WTC11 (cell line): ENCODE results near the gene STK40. TPM values are rescaled to one million over a fixed set of nuclear protein-coding genes. Genes with fewer than 3 reads are reported as not detected.

Source experiments
- ATAC-seq: fragments of 200-7000 bp; cut with Tn5 transposase; 2 replicates; pipeline ENCODE4 v1.10.0; 2021; ENCODE audit warnings: mild to moderate bottlenecking, moderate library complexity
- CTCF ChIA-PET: fragments of 300-600 bp; sonication (Branson Sonifier 250); formaldehyde crosslinking; loops from one replicate; lab custom pipeline; 2021; ENCODE audit warnings: antibody characterized with exemption; lab: Charles Lee
- POLR2A ChIA-PET: fragments of 350-600 bp; sonication (Branson Sonifier 250); formaldehyde crosslinking; loops from one replicate; lab custom pipeline; 2021; ENCODE audit warnings: antibody characterized with exemption; lab: Charles Lee
- DNase-seq: peaks from one replicate; pipeline ENCODE4 v3.0.0; 2021; ENCODE audit warnings: low spot score
- H3K27ac Mint-ChIP-seq: 2 replicates; pipeline ENCODE4 v1.8.0; 2021; ENCODE audit warnings: mixed read lengths
- H3K27me3 Mint-ChIP-seq: 2 replicates; pipeline ENCODE4 v1.8.0; 2021; ENCODE audit warnings: low read depth, mild to moderate bottlenecking, moderate library complexity, mixed read lengths
- H3K36me3 Mint-ChIP-seq: 2 replicates; pipeline ENCODE4 v1.8.0; 2021; ENCODE audit warnings: mixed read lengths
- H3K4me1 Mint-ChIP-seq: 2 replicates; pipeline ENCODE4 v1.8.0; 2022; ENCODE audit warnings: mixed read lengths
- H3K4me3 Mint-ChIP-seq: 2 replicates; pipeline ENCODE4 v1.8.0; 2021; ENCODE audit warnings: mild to moderate bottlenecking, moderate library complexity, mixed read lengths
- H3K9me3 Mint-ChIP-seq: 2 replicates; pipeline ENCODE4 v1.8.0; 2021; ENCODE audit warnings: mixed read lengths
- CREM ChIP-seq: sonication (generic); formaldehyde crosslinking; IDR thresholded peaks from 2 replicates; pipeline ENCODE4 v1.8.1; 2022; ENCODE audit warnings: mild to moderate bottlenecking, missing genetic modification reagents, moderate library complexity
- FOXJ3 ChIP-seq: sonication (generic); formaldehyde crosslinking; IDR thresholded peaks from 2 replicates; pipeline ENCODE4 v1.9.0; 2021; ENCODE audit warnings: missing genetic modification reagents, mild to moderate bottlenecking, borderline replicate concordance
- GTF2I ChIP-seq: fragments of 250-450 bp; sonication (Bioruptor Pico); conservative IDR thresholded peaks from 2 replicates; pipeline ENCODE4 v1.4.0; 2021; ENCODE audit warnings: mild to moderate bottlenecking
- MYBL2 ChIP-seq: sonication (generic); formaldehyde crosslinking; IDR thresholded peaks from 2 replicates; pipeline ENCODE4 v1.8.1; 2023; ENCODE audit warnings: mild to moderate bottlenecking, moderate library complexity, missing genetic modification reagents
- NFATC4 ChIP-seq: fragments of 250-450 bp; sonication (Bioruptor Pico); IDR thresholded peaks from 2 replicates; pipeline ENCODE4 v1.9.0; 2021; ENCODE audit warnings: mild to moderate bottlenecking
- NFE2L1 ChIP-seq: sonication (generic); formaldehyde crosslinking; IDR thresholded peaks from 2 replicates; pipeline ENCODE4 v1.8.1; 2023; ENCODE audit warnings: missing genetic modification reagents
- OVOL2 ChIP-seq: fragments of 250-450 bp; sonication (Bioruptor Pico); IDR thresholded peaks from 2 replicates; pipeline ENCODE4 v1.9.0; 2021; ENCODE audit warnings: mild to moderate bottlenecking, borderline replicate concordance
- PRRX2 ChIP-seq: fragments of 250-450 bp; sonication (Bioruptor Pico); IDR thresholded peaks from 2 replicates; pipeline ENCODE4 v1.8.0; 2021; ENCODE audit warnings: mild to moderate bottlenecking
- SMAD4 ChIP-seq: sonication (generic); formaldehyde crosslinking; IDR thresholded peaks from 2 replicates; pipeline ENCODE4 v1.8.0; 2022; ENCODE audit warnings: mild to moderate bottlenecking, missing genetic modification reagents
- ZNF138 ChIP-seq: sonication (generic); formaldehyde crosslinking; conservative IDR thresholded peaks from 2 replicates; pipeline ENCODE4 v1.8.1; 2022; ENCODE audit warnings: mild to moderate bottlenecking, moderate library complexity, missing genetic modification reagents
- ZNF232 ChIP-seq: sonication (generic); formaldehyde crosslinking; IDR thresholded peaks from 2 replicates; pipeline ENCODE4 v1.8.0; 2022; ENCODE audit warnings: mild to moderate bottlenecking, missing genetic modification reagents
- ZNF317 ChIP-seq: sonication (generic); formaldehyde crosslinking; IDR thresholded peaks from 2 replicates; pipeline ENCODE4 v1.8.1; 2023; ENCODE audit warnings: low read depth, mild to moderate bottlenecking, moderate library complexity, missing genetic modification reagents, borderline replicate concordance
- ZNF423 ChIP-seq: fragments of 250-450 bp; sonication (Bioruptor Pico); IDR thresholded peaks from 2 replicates; pipeline ENCODE4 v2.1.2; 2022; ENCODE audit warnings: mild to moderate bottlenecking, moderate library complexity
- total RNA-seq: library from RNA; stranded (reverse); gene quantifications from 3 replicates; pipeline ENCODE4 v1.2.3, GENCODE V29; 2021
- TF ChIP-seq, protein P1 (sequence below): sonication (generic); formaldehyde crosslinking; IDR thresholded peaks from 2 replicates; pipeline ENCODE4 v1.8.1; 2022; ENCODE audit warnings: low read depth, missing genetic modification reagents, borderline replicate concordance
- TF ChIP-seq, protein P2 (sequence below): sonication (generic); formaldehyde crosslinking; IDR thresholded peaks from 2 replicates; pipeline ENCODE4 v1.8.1; 2023; ENCODE audit warnings: mild to moderate bottlenecking, missing genetic modification reagents
- TF ChIP-seq, protein P3 (sequence below): fragments of 250-450 bp; sonication (Bioruptor Pico); IDR thresholded peaks from 2 replicates; pipeline ENCODE4 v1.9.0; 2021; ENCODE audit warnings: moderate library complexity, mild to moderate bottlenecking, inconsistent platforms, borderline replicate concordance
- TF ChIP-seq, protein P4 (sequence below): sonication (generic); formaldehyde crosslinking; IDR thresholded peaks from 2 replicates; pipeline ENCODE4 v1.8.0; 2022; ENCODE audit warnings: mild to moderate bottlenecking, missing genetic modification reagents
- TF ChIP-seq, protein P5 (sequence below): sonication (generic); formaldehyde crosslinking; IDR thresholded peaks from 2 replicates; pipeline ENCODE4 v1.8.1; 2023; ENCODE audit warnings: mild to moderate bottlenecking, missing genetic modification reagents, moderate library complexity
- TF ChIP-seq, protein P6 (sequence below): sonication (generic); formaldehyde crosslinking; IDR thresholded peaks from 2 replicates; pipeline ENCODE4 v1.8.1; 2022; ENCODE audit warnings: missing genetic modification reagents, borderline replicate concordance

STK40 gene
- total RNA-seq, 1 experiment from 2014 or later = 24.7 TPM

DNA sequence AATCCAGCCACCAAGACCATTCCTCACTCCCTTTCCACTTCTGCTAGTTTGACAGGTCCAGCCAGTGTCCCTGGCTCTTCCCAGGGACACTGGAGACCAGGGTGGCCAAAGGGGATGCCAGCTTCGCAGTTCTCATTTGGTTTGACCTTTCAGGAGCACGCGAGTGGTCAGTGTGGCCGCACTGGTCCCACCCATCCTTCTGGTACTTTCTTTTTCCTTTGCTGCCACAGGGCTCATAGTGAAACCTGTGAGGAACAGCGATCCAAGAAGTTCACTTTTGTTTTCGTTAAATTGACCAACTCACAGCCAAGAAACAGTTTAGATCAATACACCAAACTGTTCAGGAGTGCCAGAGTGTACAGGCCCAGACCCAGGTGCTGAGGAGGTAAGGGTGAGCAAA, 47.9 kb downstream of the STK40 start:
- Mint-ChIP-seq H3K4me3 (no peak overlapping the region), H3K9me3 (no peaks in the 10 kb centered on the region), H3K4me1 (no peaks in the 10 kb centered on the region), H3K36me3 (no peaks in the 10 kb centered on the region), H3K27ac (no peak overlapping the region), H3K27me3 (no peaks in the 10 kb centered on the region)
- TF ChIP-seq ZNF317 (CRISPR knock-in tag) (no peak), MYBL2 (CRISPR knock-in tag) (no peak), ZNF423 (CRISPR knock-in tag) (no peak), FOXJ3 (CRISPR knock-in tag) (no peak), GTF2I (CRISPR knock-in tag) (no peak), NFE2L1 (no peak), SMAD4 (CRISPR knock-in tag) (no peak), CREM (CRISPR knock-in tag) (no peak)
- TF ChIP-seq, protein P1, sequence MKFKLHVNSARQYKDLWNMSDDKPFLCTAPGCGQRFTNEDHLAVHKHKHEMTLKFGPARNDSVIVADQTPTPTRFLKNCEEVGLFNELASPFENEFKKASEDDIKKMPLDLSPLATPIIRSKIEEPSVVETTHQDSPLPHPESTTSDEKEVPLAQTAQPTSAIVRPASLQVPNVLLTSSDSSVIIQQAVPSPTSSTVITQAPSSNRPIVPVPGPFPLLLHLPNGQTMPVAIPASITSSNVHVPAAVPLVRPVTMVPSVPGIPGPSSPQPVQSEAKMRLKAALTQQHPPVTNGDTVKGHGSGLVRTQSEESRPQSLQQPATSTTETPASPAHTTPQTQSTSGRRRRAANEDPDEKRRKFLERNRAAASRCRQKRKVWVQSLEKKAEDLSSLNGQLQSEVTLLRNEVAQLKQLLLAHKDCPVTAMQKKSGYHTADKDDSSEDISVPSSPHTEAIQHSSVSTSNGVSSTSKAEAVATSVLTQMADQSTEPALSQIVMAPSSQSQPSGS (CRISPR knock-in tag) = no peak
- TF ChIP-seq, protein P2, sequence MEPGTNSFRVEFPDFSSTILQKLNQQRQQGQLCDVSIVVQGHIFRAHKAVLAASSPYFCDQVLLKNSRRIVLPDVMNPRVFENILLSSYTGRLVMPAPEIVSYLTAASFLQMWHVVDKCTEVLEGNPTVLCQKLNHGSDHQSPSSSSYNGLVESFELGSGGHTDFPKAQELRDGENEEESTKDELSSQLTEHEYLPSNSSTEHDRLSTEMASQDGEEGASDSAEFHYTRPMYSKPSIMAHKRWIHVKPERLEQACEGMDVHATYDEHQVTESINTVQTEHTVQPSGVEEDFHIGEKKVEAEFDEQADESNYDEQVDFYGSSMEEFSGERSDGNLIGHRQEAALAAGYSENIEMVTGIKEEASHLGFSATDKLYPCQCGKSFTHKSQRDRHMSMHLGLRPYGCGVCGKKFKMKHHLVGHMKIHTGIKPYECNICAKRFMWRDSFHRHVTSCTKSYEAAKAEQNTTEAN (CRISPR knock-in tag) = no peak
- TF ChIP-seq, protein P3, sequence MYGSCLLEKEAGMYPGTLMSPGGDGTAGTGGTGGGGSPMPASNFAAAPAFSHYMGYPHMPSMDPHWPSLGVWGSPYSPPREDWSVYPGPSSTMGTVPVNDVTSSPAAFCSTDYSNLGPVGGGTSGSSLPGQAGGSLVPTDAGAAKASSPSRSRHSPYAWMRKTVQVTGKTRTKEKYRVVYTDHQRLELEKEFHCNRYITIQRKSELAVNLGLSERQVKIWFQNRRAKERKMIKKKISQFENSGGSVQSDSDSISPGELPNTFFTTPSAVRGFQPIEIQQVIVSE = no peak
- TF ChIP-seq, protein P4, sequence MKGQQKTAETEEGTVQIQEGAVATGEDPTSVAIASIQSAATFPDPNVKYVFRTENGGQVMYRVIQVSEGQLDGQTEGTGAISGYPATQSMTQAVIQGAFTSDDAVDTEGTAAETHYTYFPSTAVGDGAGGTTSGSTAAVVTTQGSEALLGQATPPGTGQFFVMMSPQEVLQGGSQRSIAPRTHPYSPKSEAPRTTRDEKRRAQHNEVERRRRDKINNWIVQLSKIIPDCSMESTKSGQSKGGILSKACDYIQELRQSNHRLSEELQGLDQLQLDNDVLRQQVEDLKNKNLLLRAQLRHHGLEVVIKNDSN (CRISPR knock-in tag) = no peak
- POLR2A ChIA-PET = no interaction called here
- ATAC-seq (no peak), DNase-seq (no peak)
- CTCF ChIA-PET = interaction anchor here (1.7 kb wide), 1 partner anchor 31 kb away, joined by 6 read pairs; no protein-coding TSS in a partner anchor

DNA sequence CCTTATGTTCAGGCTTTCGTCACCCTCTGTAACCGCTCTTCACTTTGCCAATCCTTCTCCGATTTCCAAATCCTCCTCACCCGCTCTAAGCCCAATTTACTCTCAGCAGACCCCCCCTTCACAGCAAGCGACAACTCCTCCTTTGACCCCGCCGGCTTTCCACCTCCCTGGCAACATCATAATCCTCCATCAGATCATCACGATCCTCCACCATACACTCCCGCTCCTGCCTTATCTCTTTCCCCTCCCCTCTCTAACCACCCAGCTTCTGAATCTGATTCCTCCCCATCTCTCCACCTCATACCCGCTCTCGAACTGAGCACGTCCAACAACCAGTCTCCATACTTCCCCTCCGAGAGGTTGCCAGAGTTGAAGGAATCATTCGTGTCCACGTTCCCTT, 54.8 kb downstream of the STK40 start:
- Mint-ChIP-seq H3K4me3 (no peak overlapping the region), H3K36me3 (no peaks in the 10 kb centered on the region), H3K27me3 (peaks cover 13% of the 10 kb centered on the region), H3K27ac (no peak overlapping the region), H3K4me1 (peaks cover 5% of the 10 kb centered on the region; the same call in 1 of the 2 replicates), H3K9me3 (no peaks in the 10 kb centered on the region)
- CTCF ChIA-PET = no interaction called here
- TF ChIP-seq PRRX2 (CRISPR knock-in tag) (no peak), ZNF423 (CRISPR knock-in tag) (no peak), OVOL2 (CRISPR knock-in tag) (no peak), NFATC4 (CRISPR knock-in tag) (no peak), ZNF138 (CRISPR knock-in tag) (no peak), NFE2L1 (no peak), ZNF232 (CRISPR knock-in tag) (no peak)
- TF ChIP-seq, protein P5, sequence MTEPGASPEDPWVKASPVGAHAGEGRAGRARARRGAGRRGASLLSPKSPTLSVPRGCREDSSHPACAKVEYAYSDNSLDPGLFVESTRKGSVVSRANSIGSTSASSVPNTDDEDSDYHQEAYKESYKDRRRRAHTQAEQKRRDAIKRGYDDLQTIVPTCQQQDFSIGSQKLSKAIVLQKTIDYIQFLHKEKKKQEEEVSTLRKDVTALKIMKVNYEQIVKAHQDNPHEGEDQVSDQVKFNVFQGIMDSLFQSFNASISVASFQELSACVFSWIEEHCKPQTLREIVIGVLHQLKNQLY = no peak
- TF ChIP-seq, protein P6, sequence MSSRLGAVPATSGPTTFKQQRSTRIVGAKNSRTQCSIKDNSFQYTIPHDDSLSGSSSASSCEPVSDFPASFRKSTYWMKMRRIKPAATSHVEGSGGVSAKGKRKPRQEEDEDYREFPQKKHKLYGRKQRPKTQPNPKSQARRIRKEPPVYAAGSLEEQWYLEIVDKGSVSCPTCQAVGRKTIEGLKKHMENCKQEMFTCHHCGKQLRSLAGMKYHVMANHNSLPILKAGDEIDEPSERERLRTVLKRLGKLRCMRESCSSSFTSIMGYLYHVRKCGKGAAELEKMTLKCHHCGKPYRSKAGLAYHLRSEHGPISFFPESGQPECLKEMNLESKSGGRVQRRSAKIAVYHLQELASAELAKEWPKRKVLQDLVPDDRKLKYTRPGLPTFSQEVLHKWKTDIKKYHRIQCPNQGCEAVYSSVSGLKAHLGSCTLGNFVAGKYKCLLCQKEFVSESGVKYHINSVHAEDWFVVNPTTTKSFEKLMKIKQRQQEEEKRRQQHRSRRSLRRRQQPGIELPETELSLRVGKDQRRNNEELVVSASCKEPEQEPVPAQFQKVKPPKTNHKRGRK (CRISPR knock-in tag) = no peak
- DNase-seq = no peak
- ATAC-seq = no peak
- POLR2A ChIA-PET = no interaction called here
